Measurements from ENCODE around the gene PRODH2. TPM values are rescaled to one million over a fixed set of nuclear protein-coding genes. Genes with fewer than 3 reads are reported as not detected.
"Not testable (repeated sequence)": the region's sequence is repeated elsewhere in the genome, so short reads cannot be mapped to it uniquely, and the experiment has no call there.

The PRODH2 gene
- total and polyA plus RNA-seq, 5 donors, result not detected

DNA sequence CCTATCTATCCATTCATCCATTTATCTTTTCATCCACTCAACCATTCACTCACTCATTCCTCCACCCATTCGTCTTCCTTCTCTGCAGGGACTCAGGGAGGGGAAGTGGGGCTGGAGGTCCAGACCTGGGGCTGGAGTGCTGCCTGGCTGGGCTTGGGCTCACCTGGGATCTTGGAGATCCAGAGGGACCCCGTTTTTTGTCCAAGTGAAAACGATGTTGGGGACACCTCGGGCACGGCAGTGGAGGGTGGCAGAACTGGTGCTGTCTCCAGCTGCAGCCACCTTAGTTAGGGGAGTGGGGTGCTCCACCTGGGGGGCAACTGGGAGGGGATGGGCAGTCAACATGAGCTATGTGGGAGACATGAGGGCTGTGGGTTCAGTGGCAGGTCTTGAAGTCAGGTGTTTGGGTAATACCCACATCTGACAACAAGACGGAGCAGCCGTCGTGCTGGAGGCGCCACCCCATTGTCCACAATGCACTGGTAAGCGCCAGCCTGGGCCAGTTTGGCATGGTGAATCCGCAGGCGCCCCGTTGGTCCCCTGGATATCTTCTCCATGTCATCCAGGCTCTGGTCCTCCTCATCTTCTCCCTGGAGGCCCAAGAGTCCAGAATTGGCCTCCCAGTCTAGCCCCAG lies 29.4 kb upstream of the PRODH2 start:
- Histone ChIP-seq H3K27ac (ENCODE audit: low read length) (no peak overlapping the region), H3K4me1 (ENCODE audit: control insufficient read depth, insufficient read depth, low read length) (no peaks in the 10 kb centered on the region), H3K4me3 (ENCODE audit: low read length) (no peak overlapping the region), H3K27me3 (ENCODE audit: control insufficient read depth, insufficient read depth) (no peaks in the 10 kb centered on the region), H3K9me3 (ENCODE audit: control insufficient read depth, low read length) (no peaks in the 10 kb centered on the region)
- DNase-seq (no peak), ATAC-seq (no peak)
- intact Hi-C loops (cut with DNase I), result no loop called here
- WGBS, result 83% methylated on average over 13 of the region's 13 CpGs

DNA sequence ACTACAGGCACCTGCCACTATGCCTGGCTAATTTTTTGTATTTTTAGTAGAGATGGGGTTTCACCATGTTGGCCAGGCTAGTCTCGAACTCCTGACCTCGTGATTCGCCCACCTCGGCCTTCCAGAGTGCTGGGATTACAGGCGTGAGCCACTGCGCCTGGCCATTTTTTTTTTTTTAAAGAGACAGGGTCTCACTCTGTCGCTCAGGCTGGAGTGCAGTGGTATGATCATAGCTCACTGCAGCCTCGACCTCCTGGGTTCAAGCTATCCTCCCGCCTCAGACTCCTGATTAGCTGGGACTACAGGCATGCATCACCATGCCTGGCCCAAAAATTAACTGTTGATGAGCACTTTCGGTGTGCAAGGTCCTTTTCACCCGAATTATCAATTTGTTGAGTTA lies 23.5 kb upstream of the PRODH2 start:
- H3K27me3 ChIP-seq (ENCODE audit: control insufficient read depth, insufficient read depth), result not testable (repeated sequence)

DNA sequence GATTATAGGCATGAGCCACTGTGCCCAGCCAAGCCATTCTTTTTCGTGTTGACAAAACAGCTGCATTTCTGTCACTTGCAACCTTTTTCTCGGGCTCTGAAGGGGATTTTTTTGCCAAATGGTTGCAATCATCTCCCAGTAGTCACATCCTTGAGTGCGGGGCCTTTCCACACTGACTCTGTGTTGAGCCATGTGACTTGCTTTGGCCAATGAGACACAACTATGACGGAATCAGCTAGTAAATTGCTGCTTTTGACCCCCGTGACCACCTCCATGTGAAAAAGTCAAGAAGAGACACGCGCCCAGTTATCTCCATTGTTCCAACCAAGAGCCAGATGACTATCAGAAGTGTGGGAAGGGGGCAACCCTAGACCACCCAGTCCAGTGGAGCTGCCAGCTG lies 21.3 kb upstream of the PRODH2 start:
- H3K9me3 ChIP-seq (ENCODE audit: control insufficient read depth, low read length), result no peaks in the 10 kb centered on the region
- WGBS, result 49% methylated on average over 7 of the region's 7 CpGs
- no peak overlapping the region for H3K27ac ChIP-seq (ENCODE audit: low read length)
- ATAC-seq (no peak), DNase-seq (no peak)
- no peak overlapping the region for H3K4me3 ChIP-seq (ENCODE audit: low read length)
- no peaks in the 10 kb centered on the region for H3K4me1 ChIP-seq (ENCODE audit: control insufficient read depth, insufficient read depth, low read length)
- H3K27me3 ChIP-seq (ENCODE audit: control insufficient read depth, insufficient read depth), result no peaks in the 10 kb centered on the region
- intact Hi-C loops (cut with DNase I), result no loop called here

More for the DNA sequence above, 23.5 kb upstream of the PRODH2 start:
- intact Hi-C loops (cut with DNase I); H3K4me3 ChIP-seq (ENCODE audit: low read length); H3K9me3 ChIP-seq (ENCODE audit: control insufficient read depth, low read length); H3K4me1 ChIP-seq (ENCODE audit: control insufficient read depth, insufficient read depth, low read length); DNase-seq; H3K27ac ChIP-seq (ENCODE audit: low read length); ATAC-seq: not testable (repeated sequence)
- WGBS, result 56% methylated on average over 11 of the region's 11 CpGs

DNA sequence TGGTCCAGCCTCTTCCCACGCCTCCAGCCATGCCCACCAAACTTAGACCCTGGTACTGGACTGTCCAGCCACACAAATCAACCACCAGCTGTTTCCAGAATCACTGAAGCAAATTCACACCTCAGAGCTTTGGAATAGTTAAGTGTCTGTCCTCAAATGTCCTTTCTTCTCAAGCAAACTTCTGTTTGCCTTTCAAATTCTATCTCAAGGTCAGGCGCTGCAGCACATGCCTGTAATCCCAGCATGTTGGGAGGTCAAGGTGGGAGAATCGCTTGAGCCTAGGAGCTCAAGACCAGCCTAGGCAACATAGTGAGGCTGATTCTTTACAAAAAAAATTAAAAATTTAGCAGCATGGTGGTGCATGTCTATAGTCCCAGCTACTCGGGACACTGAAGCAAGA lies 19.4 kb upstream of the PRODH2 start:
- Histone ChIP-seq H3K4me3 (ENCODE audit: low read length) (no peak overlapping the region), H3K27me3 (ENCODE audit: control insufficient read depth, insufficient read depth) (no peaks in the 10 kb centered on the region), H3K9me3 (ENCODE audit: control insufficient read depth, low read length) (no peaks in the 10 kb centered on the region), H3K27ac (ENCODE audit: low read length) (no peak overlapping the region), H3K4me1 (ENCODE audit: control insufficient read depth, insufficient read depth, low read length) (no peaks in the 10 kb centered on the region)
- 73% methylated on average over 4 of the region's 4 CpGs for WGBS
- DNase-seq, result no peak
- intact Hi-C loops (cut with DNase I), result no loop called here
- ATAC-seq, result no peak

DNA sequence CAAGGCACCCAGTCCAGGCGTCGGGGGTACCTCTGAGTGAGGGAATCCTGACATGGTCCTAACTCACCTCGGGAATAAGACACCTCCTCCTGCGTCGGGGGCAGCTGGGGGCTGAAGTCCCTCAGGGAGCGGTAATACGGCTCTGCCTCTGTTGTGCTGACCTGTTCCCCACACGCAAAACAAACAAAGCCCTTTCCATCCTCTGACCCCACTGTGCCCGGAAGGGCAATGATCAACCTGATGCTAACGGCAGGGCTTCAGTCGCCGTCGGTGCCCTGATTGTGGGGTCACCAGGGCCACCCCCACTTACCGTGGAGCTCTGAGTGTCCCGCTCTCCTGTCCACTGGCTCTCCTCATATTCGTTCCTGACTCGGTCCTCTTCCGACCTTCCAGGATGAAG lies 18.3 kb upstream of the PRODH2 start:
- Histone ChIP-seq H3K27me3 (ENCODE audit: control insufficient read depth, insufficient read depth) (no peaks in the 10 kb centered on the region), H3K4me3 (ENCODE audit: low read length) (no peak overlapping the region), H3K9me3 (ENCODE audit: control insufficient read depth, low read length) (no peaks in the 10 kb centered on the region), H3K4me1 (ENCODE audit: control insufficient read depth, insufficient read depth, low read length) (no peaks in the 10 kb centered on the region), H3K27ac (ENCODE audit: low read length) (no peak overlapping the region)
- no peak for DNase-seq
- 74% methylated on average over 18 of the region's 18 CpGs for WGBS
- no peak for ATAC-seq
- intact Hi-C loops (cut with DNase I), result no loop called here

DNA sequence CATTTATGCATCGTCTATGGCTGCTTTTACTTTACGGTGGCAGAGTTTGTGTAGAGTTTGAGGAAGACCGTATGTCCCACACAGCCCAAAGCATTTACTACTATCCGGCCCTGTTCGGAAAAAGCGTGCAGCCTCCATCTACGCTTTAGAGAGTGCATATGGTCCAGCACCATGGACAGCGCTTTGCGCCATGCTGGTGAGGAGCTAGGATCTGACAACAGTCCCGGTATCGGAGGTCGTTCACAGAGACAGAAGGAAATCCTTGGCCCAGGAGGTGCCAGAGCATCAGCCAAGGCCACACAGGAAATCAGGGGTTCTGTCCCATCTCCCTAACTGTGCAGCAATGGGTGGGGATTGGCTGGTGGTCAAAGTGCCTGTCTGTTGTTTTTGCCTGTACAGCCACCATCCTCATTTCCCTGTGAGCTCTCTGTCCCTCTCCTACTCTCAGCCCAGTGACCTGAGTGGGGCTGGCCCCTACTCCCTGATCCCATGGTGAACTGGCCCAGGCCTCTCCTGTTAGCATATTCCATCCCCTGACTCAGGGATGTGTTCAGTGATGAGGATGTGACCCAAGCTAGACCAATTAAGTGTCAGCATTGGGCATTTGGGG lies 16.2 kb upstream of the PRODH2 start:
- no peaks in the 10 kb centered on the region for H3K4me1 ChIP-seq (ENCODE audit: control insufficient read depth, insufficient read depth, low read length)
- no peak overlapping the region for H3K4me3 ChIP-seq (ENCODE audit: low read length)
- no peak overlapping the region for H3K27ac ChIP-seq (ENCODE audit: low read length)
- intact Hi-C loops (cut with DNase I), result no loop called here
- ATAC-seq (peak; percentile 40 to 73), DNase-seq (peak; percentile 64 to 85 (median 80))
- 10% methylated on average over 12 of the region's 12 CpGs for WGBS
- H3K9me3 ChIP-seq (ENCODE audit: control insufficient read depth, low read length), result no peaks in the 10 kb centered on the region
- H3K27me3 ChIP-seq (ENCODE audit: control insufficient read depth, insufficient read depth), result no peaks in the 10 kb centered on the region

DNA sequence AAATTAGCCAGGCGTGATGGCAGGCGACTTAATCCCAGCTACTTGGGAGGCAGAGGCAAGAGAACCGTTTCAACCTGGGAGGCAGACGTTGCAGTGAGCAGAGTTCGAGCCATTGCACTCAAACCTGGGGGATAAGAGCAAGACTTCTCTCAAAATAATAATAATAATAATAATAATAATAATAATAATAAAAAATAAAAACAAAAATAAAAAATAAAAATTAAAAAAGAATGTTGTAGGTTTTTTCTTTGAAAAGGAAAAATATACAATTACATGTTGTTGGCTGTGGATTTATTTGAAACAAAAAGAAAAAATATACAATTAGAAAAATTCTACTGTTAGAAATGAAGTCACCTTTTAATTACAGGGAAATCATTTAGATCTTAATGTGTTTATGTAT lies 11.5 kb upstream of the PRODH2 start:
- Histone ChIP-seq H3K27ac (ENCODE audit: low read length) (no peak overlapping the region), H3K4me3 (ENCODE audit: low read length) (no peak overlapping the region), H3K4me1 (ENCODE audit: control insufficient read depth, insufficient read depth, low read length) (no peaks in the 10 kb centered on the region), H3K9me3 (ENCODE audit: control insufficient read depth, low read length) (no peaks in the 10 kb centered on the region), H3K27me3 (ENCODE audit: control insufficient read depth, insufficient read depth) (no peaks in the 10 kb centered on the region)
- ATAC-seq (no peak), DNase-seq (no peak)
- intact Hi-C loops (cut with DNase I), result loop anchor here in 1 of 4 donors (5.0 kb wide), 1 partner anchor 132 kb away; no protein-coding TSS in a partner anchor
- 81% methylated on average over 5 of the region's 5 CpGs for WGBS

DNA sequence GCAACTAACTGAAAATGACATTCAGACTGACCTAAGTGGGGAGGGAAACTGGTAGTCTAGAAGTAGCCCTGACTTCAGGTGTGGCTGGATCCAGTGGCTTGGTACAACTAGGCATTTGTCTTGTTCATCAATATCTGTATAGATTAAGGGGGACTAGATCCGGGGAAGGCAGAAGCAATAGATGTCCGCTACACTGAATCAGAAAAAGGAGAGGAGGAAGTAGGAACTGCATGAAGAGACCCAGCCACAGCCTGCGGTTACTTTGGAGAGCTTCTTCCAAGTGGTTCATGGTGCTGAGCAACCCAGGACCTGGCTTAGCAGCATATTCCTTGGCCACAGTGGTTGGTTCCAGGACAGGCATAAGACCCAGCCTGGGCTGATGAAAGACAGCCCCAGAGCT lies 9.9 kb upstream of the PRODH2 start:
- H3K4me3 ChIP-seq (ENCODE audit: low read length), result no peak overlapping the region
- no peaks in the 10 kb centered on the region for H3K4me1 ChIP-seq (ENCODE audit: control insufficient read depth, insufficient read depth, low read length)
- no peak for DNase-seq
- H3K27me3 ChIP-seq (ENCODE audit: control insufficient read depth, insufficient read depth), result no peaks in the 10 kb centered on the region
- intact Hi-C loops (cut with DNase I), result loop anchor here in 1 of 4 donors (5.0 kb wide), 1 partner anchor 130 kb away; no protein-coding TSS in a partner anchor
- no peaks in the 10 kb centered on the region for H3K9me3 ChIP-seq (ENCODE audit: control insufficient read depth, low read length)
- no peak overlapping the region for H3K27ac ChIP-seq (ENCODE audit: low read length)
- no peak for ATAC-seq
- 75% methylated on average over 3 of the region's 3 CpGs for WGBS

DNA sequence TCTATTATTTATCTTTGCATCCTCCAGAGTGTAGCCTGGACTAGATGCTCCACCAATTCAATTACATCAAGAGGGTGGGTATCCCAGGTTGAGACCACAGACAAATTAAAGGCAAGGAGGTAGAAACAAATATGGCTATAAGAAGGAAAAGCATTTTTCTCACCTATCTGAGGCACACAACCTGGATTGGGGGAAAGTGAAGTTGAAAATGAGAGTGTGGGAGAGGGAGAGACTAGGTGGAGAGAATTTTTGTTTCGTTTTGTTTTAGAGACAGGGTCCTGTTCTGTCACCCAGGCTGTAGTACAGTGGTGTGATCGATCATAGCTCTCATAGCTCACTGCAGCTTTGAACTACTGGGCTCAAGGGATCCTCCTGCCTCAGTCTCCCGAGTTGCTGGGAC lies 5.8 kb upstream of the PRODH2 start:
- intact Hi-C loops (cut with DNase I), result no loop called here
- no peaks in the 10 kb centered on the region for H3K27me3 ChIP-seq (ENCODE audit: control insufficient read depth, insufficient read depth)
- 71% methylated on average over 3 of the region's 3 CpGs for WGBS

DNA sequence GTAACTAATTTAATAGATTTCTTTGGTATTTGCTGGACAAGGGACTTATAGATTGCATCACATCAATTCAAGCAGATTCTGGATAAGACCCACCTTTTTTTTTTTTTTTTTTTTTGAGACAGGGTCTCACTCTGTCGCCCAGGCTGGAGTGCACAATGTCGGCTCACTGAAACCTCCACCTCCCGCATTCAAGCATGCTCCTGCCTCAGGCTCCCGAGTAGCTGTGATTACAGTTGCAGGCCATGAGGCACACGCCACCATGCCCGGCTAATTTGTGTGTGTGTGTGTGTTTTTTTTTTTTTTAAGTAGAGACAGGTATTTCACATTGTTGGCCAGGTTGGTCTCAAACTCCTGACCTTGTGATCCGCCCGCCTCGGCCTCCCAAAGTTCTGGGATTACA lies 4.2 kb upstream of the PRODH2 start:
- Histone ChIP-seq H3K4me3 (ENCODE audit: low read length) (no peak overlapping the region), H3K4me1 (ENCODE audit: control insufficient read depth, insufficient read depth, low read length) (no peaks in the 10 kb centered on the region), H3K27ac (ENCODE audit: low read length) (no peak overlapping the region), H3K27me3 (ENCODE audit: control insufficient read depth, insufficient read depth) (no peaks in the 10 kb centered on the region), H3K9me3 (ENCODE audit: control insufficient read depth, low read length) (no peaks in the 10 kb centered on the region)
- ATAC-seq (no peak), DNase-seq (no peak)
- intact Hi-C loops (cut with DNase I), result no loop called here
- WGBS, result 80% methylated on average over 9 of the region's 9 CpGs

More for the DNA sequence above, 5.8 kb upstream of the PRODH2 start:
- ATAC-seq, result no peak
- Histone ChIP-seq H3K27ac (ENCODE audit: low read length) (no peak overlapping the region), H3K4me1 (ENCODE audit: control insufficient read depth, insufficient read depth, low read length) (no peaks in the 10 kb centered on the region), H3K4me3 (ENCODE audit: low read length) (no peak overlapping the region), H3K9me3 (ENCODE audit: control insufficient read depth, low read length) (no peaks in the 10 kb centered on the region)
- DNase-seq, result no peak

DNA sequence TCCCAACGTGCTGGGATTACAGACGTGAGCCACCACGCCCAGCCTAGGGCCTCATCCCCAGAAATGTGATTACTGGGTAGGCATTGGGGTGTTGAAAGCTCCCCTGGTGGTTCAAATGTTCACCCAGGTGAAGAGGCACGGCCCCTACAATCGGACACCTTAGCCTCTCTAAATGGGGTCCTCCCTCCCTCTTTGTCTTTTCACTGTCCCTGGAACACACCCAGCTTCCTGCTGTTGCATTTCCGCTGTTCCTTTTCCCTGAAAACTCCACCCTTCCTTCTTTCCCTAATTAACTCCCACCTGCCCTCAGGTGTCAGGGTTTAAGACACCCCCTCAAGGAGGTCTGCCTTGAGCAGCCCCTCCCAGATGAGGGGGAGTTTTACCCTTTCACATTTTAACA lies 3.6 kb upstream of the PRODH2 start:
- Histone ChIP-seq H3K27ac (ENCODE audit: low read length) (no peak overlapping the region), H3K4me3 (ENCODE audit: low read length) (no peak overlapping the region), H3K27me3 (ENCODE audit: control insufficient read depth, insufficient read depth) (no peaks in the 10 kb centered on the region), H3K4me1 (ENCODE audit: control insufficient read depth, insufficient read depth, low read length) (no peaks in the 10 kb centered on the region), H3K9me3 (ENCODE audit: control insufficient read depth, low read length) (no peaks in the 10 kb centered on the region)
- WGBS, result 26% methylated on average over 6 of the region's 6 CpGs
- intact Hi-C loops (cut with DNase I), result no loop called here
- ATAC-seq (no peak), DNase-seq (no peak)
